ENCODE measurements around the gene UBA52.
"Not testable (repeated sequence)": the region's sequence is repeated elsewhere in the genome, so short reads cannot be mapped to it uniquely, and the experiment has no call there.

UBA52 gene

DNA sequence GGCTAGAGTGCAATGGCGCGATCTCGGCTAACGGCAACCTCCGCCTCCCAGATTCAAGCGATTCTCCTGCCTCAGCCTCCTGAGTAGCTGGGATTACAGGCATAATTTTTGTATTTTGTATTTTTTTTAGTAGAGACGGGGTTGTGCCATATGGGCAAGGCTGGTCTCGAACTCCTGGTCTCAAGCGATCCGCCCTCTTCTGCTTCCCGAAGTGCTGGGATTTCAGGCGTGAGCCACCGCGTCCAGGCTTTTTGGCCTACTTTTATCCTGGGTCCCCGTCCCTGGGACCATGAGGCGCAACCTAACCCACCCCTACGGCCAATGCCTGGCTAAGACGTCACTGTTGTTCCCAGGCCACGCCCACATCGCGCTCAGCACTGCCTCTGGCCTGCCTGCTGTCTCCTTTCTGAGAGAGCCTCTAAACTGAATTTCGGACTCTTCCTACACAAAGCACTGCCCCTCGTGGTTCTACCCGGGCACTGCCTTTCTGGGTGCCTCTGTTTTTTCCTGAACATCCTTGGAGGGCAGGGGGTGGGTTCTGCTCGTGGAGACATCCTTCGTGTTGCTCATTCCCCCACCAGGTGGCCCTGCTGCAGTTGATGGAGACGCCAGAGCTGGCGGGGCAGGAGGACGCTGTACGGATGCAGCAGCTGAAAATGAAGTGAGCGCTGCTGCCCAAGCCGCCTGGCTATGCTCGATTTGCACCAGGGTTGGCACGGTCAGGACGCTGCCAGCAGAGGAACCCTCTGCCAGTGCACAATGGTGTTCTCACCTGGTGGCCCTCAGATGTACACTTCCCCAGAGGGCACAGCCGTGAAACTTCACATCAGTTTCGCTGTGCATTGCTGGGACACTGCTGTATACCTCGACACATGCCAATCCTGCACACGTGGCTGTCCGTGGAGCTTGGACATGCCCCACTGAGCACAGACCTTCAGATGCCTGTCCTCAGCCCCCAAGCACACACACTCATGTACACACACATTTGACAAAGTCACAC is 18.9 kb downstream of the UBA52 start:
- Histone ChIP-seq H3K27ac (peak overlapping the region in 4 of 21 experiments; percentile 13 to 92 (median 82)), H3K4me3 (peak overlapping the region in 4 of 7 experiments; percentile 59 to 91 (median 72))

DNA sequence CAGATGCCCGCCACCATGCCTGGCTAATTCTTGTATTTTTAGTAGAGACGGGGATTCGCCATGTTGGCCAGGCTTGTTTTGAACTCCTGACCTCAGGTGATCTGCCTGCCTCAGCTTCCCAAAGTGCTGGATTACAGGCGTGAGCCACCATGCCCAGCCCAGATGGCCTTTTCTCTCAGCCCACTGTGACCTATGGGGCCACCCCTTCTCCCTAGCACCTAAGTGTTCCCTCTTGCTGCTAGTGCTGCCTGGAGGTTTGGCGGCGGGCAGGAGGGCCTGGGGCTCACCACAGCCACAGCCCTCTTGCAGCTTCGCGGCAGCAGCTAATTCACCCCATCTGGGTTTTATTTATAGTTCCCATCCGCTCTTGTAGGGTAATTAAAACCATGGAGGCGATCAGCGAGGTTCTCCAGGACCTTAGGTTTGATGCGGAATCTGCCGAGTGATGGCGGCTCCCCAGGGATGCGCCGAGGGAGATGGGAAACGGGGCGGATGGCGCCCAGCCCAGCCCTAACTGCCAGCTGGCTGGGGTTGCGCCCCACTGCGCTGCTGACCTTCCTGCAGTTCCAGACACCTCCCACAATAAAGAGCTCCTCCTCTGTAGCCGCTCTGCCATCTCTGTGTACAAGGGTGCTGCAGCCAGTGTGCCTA is 20.2 kb downstream of the UBA52 start:
- H3K27ac ChIP-seq, result no peak overlapping the region

DNA sequence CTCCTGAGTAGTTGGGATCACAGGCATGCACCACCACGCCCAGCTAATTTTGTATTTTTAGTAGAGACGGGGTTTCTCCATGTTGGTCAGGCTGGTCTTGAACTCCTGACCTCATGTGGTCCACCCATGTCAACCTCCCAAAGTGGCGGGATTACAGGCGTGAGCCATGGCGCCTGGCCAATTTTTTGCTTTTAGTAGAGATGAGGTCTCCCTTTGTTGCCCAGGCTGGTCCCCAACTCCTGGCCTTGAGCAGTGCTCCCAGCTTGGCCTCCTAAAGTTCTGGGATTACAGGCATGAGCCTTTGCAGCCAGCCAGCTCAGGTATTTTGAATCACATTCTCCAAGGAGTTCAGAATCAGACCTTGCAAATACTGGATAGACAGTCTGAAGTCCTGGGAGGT is 21.1 kb downstream of the UBA52 start:
- peak overlapping the region in 1 of 21 experiments; percentile 10 for H3K27ac ChIP-seq
- H3K4me3 ChIP-seq, result not testable (repeated sequence)

More for the DNA sequence above, 20.2 kb downstream of the UBA52 start:
- no peak overlapping the region for H3K4me3 ChIP-seq

DNA sequence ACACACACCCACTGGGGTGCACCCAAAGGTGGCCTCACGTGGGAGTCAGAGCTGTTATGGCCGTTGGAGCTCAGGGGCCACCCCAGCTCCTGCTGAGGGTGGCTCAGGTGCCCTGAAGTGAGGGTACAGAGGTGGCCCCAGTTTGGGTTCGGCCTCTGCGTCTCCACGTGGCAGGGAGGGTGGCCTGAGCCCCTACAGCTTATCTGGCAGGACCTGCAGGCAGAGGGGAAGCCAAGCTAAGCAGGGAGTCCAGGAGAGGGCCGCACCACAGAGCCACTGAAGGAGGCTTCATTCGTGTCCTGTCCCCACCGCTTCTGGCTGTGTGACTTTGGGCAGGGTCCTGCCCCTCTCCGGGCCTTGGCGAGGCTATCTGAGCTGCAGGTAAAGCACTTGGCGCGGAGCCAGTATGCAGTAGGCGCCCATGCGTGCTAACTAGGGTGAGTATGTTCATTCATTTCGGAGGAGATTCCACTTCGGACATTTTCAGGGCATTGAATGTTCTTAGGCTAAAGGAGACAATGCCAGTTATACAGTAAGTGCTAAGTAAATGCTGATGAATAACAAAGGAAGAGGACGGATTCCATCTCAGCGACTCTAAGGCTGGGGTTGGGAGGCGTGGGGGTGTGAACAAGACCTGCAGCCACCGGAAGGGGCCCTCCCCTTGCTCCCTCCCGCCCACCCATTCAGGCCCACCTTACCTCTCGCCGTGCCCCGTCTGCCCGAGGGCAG is 21.9 kb downstream of the UBA52 start:
- Histone ChIP-seq H3K4me3 (peak overlapping the region in 3 of 7 experiments; percentile 11 to 38 (median 29)), H3K27ac (peak overlapping the region in 5 of 21 experiments; percentile 5 to 61 (median 23))

DNA sequence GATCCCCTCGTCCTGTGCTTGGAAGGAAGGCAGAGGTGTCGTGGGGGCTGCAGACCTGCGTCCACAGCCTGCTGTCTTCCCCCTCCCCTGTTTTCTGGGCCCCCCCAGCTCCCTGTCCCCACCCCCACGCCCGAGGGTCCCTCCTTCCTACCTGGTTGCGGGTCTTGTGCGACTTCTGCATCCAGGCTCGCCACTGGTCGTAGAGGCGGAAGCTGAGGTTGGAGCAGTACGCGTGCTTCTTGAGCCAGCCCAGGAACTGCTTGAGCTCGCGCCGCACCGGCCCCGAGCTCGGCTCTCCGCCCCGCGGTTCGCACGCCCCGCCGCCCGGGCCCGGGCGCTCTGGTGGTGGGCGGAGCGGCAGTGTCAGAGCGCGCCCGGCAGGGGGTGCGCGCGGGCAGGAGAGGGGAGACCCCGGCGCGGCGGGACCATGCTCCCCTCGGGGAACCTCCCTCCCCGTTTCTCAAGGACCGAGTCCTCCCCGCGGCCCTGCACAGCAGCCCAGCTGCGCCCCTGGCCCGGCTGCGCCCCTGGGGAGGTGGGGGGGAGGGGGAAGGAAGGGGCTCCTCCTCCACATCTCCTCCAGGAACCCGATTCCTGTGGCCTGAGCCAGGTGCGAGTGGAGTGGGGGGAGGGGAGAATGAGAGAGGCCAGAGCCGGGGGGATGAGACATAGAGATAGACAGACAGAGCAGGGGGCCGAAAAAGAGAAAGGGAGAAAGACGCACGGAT is 22.6 kb downstream of the UBA52 start:
- peak overlapping the region in 6 of 21 experiments; percentile 3 to 61 (median 37) for H3K27ac ChIP-seq
- peak overlapping the region in 6 of 7 experiments; percentile 7 to 38 (median 16) for H3K4me3 ChIP-seq

DNA sequence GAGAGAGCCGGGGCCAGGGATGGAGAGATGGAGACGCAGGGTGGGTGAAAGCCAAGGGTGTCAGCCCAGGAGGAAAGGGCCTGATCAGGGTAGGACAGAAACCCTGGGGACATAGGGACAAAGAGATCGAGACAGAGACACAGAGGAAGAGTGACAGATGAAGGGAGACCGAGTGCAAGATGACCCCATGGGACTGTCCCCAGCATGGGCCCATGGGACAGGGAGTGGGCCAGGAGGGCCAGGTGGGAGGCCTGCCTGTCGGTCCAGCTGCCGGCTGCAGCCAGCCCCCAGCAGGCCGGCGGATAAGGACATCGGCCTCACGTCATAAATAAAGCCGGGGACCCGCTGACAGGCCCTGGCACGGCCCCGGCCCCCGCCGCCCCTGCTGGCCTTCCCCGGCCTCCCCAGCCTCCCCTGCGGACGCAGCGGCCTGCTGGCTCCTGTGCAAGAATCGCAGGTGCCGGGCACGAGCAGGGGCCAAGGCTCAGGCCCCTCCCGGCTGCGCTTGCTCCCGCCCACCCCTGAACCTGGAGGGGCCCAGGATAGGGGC is 23.2 kb downstream of the UBA52 start:
- H3K4me3 ChIP-seq, result peak overlapping the region in 4 of 7 experiments; percentile 11 to 38 (median 23)

DNA sequence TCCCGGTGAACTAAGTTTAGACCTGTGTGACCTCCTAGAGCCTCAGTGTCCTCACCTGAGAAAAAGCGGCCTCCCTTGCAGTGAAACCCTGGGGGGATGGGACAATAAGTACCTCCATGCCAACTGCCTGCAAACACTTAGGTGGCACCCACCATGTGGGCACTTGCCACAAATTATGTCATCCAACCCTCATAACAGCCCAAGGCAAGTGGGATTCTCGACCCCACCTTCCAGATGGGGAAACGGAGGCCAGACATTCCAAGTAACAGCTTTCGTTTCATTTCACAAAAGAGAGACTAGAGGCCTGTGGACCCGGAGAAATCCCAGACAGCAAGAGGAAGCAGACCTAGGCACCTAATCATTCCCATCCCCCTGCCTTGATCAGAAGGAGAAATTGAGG is 23.8 kb downstream of the UBA52 start:
- Histone ChIP-seq H3K27ac (no peak overlapping the region), H3K4me3 (no peak overlapping the region)

More for the DNA sequence above, 23.2 kb downstream of the UBA52 start:
- peak overlapping the region in 3 of 21 experiments; percentile 3 to 61 (median 58) for H3K27ac ChIP-seq

DNA sequence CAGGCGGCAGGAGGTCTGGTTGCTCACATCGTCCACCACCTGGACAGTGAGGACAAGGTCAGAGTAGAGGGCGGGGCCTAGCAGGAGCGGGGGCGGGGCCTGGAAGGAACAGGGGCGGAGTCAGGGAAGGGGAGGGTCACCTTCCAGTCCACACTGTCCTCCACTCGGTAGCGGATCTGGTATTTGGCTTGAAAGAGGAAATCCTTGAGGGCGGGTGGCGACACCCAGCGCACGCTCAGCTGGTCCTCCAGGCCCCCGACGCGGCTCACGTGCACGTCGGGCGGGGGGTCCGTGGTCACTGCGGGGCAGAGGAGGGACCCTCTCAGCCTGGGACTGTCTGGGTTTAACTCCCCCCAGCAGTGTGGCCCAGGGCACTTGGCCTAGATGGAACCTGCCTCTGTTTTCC is 25.1 kb downstream of the UBA52 start:
- no peak overlapping the region for H3K4me3 ChIP-seq

DNA sequence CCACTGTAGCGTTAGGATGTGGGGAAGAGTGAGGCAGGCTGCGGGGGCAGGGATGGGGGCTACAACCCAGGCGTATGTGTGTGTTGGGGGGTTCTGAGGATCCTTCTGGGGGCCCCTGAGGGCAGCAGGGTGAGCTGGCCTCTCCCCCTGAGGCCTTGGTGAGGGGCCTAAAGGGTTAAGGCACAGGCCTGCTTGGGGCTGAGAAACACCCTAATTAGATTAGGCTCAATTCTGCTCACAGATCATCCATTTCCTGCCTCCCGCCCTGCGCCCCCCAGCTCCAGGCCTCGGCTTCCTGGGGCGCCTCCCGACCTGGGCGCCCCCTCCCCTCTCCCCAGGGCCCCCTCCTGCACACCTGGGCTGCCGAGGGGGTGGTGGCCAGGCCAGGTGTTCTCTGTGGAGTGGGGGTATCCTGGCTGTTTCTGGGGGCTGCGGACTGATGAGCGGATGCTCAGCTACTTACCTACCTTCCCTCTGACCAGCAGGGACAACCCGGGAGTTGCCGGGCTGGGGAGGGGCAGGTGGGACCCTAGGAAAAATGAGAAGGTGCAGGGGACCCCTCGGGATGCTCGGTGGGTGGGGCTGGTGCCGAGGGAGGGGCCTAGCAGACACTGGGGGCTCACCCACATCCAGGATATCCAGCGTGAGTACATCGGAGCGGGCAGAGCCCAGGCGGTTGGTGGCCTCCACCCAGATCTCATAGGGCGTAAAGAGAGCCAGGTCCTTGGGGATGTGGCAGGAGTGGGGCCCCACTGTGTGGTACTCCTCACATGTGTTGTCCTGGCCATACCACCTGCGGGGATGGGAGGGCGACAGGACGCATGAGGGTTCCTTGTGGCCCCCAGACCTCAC is 26.4 kb downstream of the UBA52 start:
- no peak overlapping the region for H3K4me3 ChIP-seq

More for the DNA sequence above, 25.1 kb downstream of the UBA52 start:
- no peak overlapping the region for H3K27ac ChIP-seq

DNA sequence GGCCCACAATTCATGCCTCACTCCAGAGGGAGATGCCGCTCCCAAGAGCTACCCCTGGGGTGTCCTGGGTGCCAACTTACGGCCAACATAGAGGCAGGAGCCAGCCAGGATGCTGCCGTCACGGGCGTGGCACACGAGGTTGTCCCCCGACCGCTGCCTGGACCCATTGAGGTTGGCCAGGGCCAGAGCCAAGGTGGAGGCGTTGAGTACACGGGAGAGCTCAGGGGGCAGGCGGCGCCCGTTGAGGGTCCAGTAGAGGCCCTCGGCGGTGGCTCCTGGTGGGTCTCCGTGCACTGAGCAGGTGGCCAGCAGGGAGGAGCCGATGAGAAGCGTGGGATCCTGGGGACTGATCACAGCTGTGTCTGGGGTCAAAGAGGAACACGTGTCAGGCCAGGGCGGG is 27.8 kb downstream of the UBA52 start:
- no peak overlapping the region for H3K27ac ChIP-seq
- no peak overlapping the region for H3K4me3 ChIP-seq

More for the DNA sequence above, 26.4 kb downstream of the UBA52 start:
- no peak overlapping the region for H3K27ac ChIP-seq

DNA sequence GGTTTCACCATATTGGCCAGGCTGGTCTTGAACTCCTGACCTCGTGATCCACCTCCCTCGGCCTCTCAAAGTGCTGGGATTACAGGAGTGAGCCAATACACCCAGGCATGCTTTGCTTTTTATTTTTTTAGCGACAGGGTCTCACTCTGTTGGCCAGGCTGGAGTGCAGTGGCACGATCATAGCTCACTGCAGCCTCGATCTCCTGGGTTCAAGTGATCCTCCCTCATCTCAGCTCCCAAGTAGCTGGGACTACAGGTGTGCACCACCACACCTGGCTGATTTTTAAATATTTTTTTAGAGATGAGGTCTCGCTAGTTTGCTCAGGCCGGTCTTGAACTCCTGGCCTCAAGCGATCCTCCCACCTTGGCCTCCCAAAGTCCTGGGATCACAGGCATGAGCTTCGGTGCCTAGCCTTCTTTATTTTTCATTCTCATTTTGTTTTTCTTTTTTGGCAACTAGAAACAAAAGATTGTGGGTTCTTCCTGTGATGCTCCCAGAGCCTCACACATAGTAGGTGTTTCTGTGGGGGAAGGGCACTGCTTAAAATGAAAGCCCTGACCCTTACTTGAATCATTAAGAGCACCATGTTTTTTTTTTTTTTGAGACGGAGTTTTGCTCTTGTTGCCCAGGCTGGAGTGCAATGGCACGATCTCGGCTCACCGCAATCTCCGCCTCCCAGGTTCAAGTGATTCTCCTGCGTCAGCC is 29.2 kb downstream of the UBA52 start:
- H3K27ac ChIP-seq, H3K4me3 ChIP-seq: not testable (repeated sequence)

DNA sequence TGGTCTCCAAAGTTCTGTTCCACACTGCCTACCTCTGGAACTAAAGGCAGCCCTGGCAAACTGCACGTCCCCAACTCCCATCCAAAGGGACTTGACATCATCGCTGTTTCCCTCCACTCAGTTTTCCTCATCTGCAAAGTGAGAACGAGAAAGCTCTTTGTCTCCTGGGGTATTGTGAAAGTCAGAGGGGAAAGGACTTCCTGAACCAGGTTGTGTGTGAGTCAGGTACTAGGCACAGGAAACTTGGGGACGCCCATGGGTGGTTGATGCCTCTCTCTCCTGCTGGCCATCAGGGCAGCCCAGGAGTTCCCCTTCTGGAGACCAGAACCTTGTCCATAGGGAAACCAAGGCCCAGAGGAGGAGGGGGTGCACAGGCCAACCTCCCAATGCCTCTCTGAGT is 30.2 kb downstream of the UBA52 start:
- H3K27ac ChIP-seq, result no peak overlapping the region

DNA sequence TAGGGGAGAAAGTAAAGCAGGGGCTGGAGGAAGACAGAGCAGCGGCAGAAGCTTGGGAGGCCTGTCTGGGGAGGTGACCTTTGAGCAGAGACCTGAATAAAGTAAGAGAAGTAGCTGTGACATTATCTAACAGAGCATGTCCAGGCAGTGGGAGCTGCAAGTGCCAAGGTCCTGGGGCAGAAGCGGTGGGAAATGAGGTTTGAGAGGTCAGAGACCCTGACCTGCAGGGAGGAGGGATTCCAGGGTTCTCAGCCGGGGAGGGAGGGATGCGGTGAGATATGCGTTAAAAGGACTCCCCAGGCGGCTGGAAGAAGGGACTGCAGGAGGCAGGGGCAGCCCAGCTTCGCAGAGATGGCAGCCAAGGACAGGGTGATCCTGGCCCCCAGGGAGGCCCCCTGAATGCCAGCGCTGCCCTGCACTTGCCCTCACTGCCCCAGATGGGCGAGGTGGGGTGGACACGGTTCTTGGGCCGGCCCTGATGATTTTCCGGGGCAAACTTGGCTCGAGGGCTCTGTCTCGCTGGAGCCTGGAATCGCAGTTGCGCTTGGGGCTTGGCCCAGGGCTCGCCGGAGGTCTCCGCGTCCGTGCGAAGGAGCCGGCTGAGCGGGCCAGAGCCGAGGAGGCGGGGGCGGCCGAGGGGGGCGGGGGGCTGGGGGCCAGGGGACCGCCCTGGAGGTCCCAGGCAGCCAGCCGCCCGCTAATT is 31.7 kb downstream of the UBA52 start:
- H3K27ac ChIP-seq, result no peak overlapping the region
- H3K4me3 ChIP-seq, result no peak overlapping the region

More for the DNA sequence above, 30.2 kb downstream of the UBA52 start:
- no peak overlapping the region for H3K4me3 ChIP-seq

DNA sequence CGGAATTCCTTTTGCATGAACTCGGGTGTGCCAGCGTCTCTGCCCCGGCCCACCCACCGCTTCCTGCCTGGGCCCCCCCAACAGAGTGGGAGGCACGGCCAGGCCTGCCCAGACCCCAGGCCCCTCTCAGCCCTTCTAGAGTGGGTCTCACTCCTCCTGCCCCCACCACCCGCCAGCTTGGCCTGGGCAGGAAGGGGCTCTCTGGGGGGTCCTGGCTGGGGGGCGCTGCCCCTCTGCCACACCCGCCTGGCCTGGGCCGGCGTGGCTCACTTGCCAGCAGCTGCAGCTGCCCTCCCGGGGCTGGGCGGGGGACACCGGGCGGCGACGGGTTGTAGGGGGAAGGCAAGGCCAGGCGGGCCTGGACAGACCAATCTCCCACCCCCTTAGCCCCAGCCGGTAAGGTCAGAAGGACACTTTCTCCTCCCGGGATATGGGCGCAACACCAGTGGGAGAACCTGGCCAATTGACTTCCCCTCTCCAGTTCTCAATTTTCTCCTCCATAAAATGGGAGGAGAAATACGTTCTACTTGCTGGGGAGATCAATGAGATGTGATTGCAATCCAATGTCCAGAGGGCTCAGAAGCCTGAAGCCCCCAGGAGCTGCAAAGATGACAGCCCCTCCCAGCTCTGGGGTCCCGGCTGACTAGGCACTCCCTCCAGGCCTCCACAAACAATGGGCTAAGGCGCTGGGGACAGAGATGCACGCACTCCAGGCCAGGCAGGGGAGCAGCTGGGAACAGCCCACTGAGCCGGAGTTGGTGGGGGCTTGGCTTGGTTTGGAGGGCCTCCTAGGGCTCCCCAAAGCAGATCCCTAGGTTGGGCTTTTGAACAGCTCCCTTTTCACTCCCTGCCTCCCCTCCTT is 32.5 kb downstream of the UBA52 start:
- H3K4me3 ChIP-seq, result no peak overlapping the region

DNA sequence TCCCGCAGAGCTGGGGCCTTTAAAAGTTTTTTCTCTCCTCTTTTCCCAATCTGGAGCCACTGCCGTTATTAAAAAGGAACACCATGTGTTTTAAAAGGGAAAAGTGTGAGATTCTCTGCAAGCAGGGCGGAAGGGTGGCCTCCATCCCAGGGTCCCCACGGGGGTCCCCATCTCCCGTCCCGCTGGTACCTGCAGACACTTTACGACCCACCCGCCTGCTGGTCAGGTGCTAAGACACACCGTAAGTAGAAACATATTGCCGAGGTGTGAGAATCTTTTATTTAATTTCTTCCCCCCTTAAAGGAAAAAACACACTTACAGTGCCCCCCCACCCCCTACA is 33.1 kb downstream of the UBA52 start:
- H3K27ac ChIP-seq, result no peak overlapping the region
- H3K4me3 ChIP-seq, result no peak overlapping the region

More for the DNA sequence above, 32.5 kb downstream of the UBA52 start:
- no peak overlapping the region for H3K27ac ChIP-seq

DNA sequence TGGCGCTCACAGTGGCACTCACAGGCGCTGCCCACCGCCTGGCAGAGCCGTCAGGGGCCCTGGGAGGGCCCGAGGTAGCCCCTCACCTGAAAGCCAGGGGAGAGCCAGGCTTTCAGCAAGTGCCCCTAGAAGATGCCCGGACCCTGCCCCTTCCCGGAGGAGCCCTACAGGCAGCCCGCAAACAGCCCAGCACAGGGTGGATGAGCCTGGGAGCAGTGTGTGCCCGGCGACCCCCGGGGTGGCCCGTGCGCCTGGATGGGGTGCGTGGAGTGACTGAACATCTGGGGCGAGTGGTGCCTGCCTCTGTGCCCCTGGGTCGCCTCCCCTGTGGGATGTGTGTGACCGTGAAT is 33.5 kb downstream of the UBA52 start:
- no peak overlapping the region for H3K27ac ChIP-seq
- H3K4me3 ChIP-seq, result no peak overlapping the region

Data from skin epidermis (tissue), 12 donors.